ENCODE data around the gene MCF2L2. TPM values are rescaled to one million over a fixed set of nuclear protein-coding genes. Genes with fewer than 3 reads are reported as not detected.

MCF2L2 gene
- total RNA-seq, 1 donor from 2014 or later = 18.1 TPM

- no peak for TF ChIP-seq CTCF (IDR thresholded peaks at IDR 0.05; ENCODE audit: partially characterized antibody, unreplicated experiment)
- no peak overlapping the region for H3K27ac Mint-ChIP-seq (ENCODE audit: unreplicated experiment)
- H3K9me3 Mint-ChIP-seq (ENCODE audit: unreplicated experiment) = no peaks in the 10 kb centered on the region
- no peaks in the 10 kb centered on the region for H3K36me3 Mint-ChIP-seq (ENCODE audit: unreplicated experiment)
- H3K4me3 Mint-ChIP-seq (ENCODE audit: unreplicated experiment) = no peak overlapping the region
- H3K27me3 Mint-ChIP-seq (ENCODE audit: unreplicated experiment) = no peaks in the 10 kb centered on the region
- no peaks in the 10 kb centered on the region for H3K4me1 Mint-ChIP-seq (ENCODE audit: low read depth, unreplicated experiment)
- no peak for DNase-seq
Measured at GRCh38 chr3:183357564-183358079, 70.8 kb downstream of the MCF2L2 start.

DNA sequence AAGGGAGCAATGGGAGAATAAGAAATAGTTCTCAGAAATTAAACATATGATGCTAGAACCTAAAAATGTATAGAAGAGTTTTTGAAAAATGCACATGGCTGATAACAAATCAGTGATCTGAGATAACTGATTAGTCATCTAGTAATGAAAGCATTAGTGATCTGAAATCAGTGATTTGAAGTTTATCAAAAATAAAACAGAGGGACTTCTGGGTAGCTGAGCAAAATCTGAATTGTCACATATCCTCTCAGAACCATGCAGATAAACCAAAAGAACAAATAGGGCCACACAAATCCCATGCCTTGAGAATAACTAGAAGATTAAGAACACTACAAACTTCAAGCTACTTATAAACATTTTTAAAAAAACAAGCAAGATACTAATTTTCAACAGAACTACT is 71.5 kb downstream of the MCF2L2 start:
- no peak overlapping the region for H3K27ac Mint-ChIP-seq (ENCODE audit: unreplicated experiment)
- no peaks in the 10 kb centered on the region for H3K4me1 Mint-ChIP-seq (ENCODE audit: low read depth, unreplicated experiment)
- no peaks in the 10 kb centered on the region for H3K9me3 Mint-ChIP-seq (ENCODE audit: unreplicated experiment)
- TF ChIP-seq CTCF (IDR thresholded peaks at IDR 0.05; ENCODE audit: partially characterized antibody, unreplicated experiment) = no peak
- no peak for DNase-seq
- H3K36me3 Mint-ChIP-seq (ENCODE audit: unreplicated experiment) = no peaks in the 10 kb centered on the region
- no peak overlapping the region for H3K4me3 Mint-ChIP-seq (ENCODE audit: unreplicated experiment)
- H3K27me3 Mint-ChIP-seq (ENCODE audit: unreplicated experiment) = no peaks in the 10 kb centered on the region

DNA sequence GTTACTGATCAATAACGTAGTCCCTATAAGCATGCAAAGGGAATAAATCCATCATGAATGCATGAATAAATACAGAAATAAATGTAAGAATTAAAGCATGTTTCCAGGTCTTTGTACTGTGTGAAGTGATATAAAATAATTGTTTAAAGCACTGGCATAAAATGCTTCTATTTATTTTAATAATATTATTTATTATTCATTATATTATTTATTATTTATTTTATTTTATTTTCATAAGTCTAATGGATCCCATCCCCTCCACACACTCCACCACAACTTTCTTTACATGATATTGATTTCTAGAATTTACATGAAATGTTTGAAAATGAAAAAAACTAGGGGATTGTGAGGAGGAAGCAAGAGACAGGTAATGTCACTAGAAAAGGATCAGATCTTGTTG is 73.5 kb downstream of the MCF2L2 start:
- no peaks in the 10 kb centered on the region for H3K9me3 Mint-ChIP-seq (ENCODE audit: unreplicated experiment)
- H3K4me3 Mint-ChIP-seq (ENCODE audit: unreplicated experiment) = no peak overlapping the region
- H3K27me3 Mint-ChIP-seq (ENCODE audit: unreplicated experiment) = no peaks in the 10 kb centered on the region
- H3K36me3 Mint-ChIP-seq (ENCODE audit: unreplicated experiment) = no peaks in the 10 kb centered on the region
- no peaks in the 10 kb centered on the region for H3K4me1 Mint-ChIP-seq (ENCODE audit: low read depth, unreplicated experiment)
- no peak overlapping the region for H3K27ac Mint-ChIP-seq (ENCODE audit: unreplicated experiment)
- DNase-seq = no peak
- no peak for TF ChIP-seq CTCF (IDR thresholded peaks at IDR 0.05; ENCODE audit: partially characterized antibody, unreplicated experiment)

- DNase-seq = no peak
- no peaks in the 10 kb centered on the region for H3K4me1 Mint-ChIP-seq (ENCODE audit: low read depth, unreplicated experiment)
- H3K36me3 Mint-ChIP-seq (ENCODE audit: unreplicated experiment) = no peaks in the 10 kb centered on the region
- H3K27me3 Mint-ChIP-seq (ENCODE audit: unreplicated experiment) = no peaks in the 10 kb centered on the region
- no peak overlapping the region for H3K27ac Mint-ChIP-seq (ENCODE audit: unreplicated experiment)
- H3K9me3 Mint-ChIP-seq (ENCODE audit: unreplicated experiment) = no peaks in the 10 kb centered on the region
- no peak for TF ChIP-seq CTCF (IDR thresholded peaks at IDR 0.05; ENCODE audit: partially characterized antibody, unreplicated experiment)
- H3K4me3 Mint-ChIP-seq (ENCODE audit: unreplicated experiment) = no peak overlapping the region
Measured at GRCh38 chr3:183354325-183354831, 74.0 kb downstream of the MCF2L2 start.

DNA sequence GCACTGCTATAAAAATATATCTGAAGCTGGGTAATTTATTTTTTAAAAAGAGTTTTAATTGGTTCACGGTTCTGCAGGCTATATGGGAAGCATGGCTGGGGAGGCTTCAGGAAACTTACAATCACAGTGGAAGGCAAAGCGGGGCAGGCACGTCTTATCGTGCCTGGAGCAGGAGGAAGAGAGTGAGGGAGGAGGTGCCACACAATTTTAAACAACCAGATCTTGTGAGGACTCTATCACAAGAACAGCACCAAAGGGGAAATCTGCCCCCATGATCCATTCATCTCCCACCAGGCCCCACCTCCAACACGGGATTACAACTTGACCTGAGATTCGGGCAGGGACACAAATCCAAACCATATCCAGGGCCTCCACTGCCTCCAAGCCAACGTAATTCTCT is 75.0 kb downstream of the MCF2L2 start:
- DNase-seq = no peak
- Mint-ChIP-seq H3K9me3 (ENCODE audit: unreplicated experiment) (no peaks in the 10 kb centered on the region), H3K36me3 (ENCODE audit: unreplicated experiment) (no peaks in the 10 kb centered on the region), H3K4me1 (ENCODE audit: low read depth, unreplicated experiment) (no peaks in the 10 kb centered on the region), H3K27me3 (ENCODE audit: unreplicated experiment) (no peaks in the 10 kb centered on the region), H3K4me3 (ENCODE audit: unreplicated experiment) (no peak overlapping the region), H3K27ac (ENCODE audit: unreplicated experiment) (no peak overlapping the region)
- no peak for TF ChIP-seq CTCF (IDR thresholded peaks at IDR 0.05; ENCODE audit: partially characterized antibody, unreplicated experiment)
